Prostate gland (tissue), 2 donors: Measurements from ENCODE around the gene TP53BP2.

Experiments
- POLR2A ChIP-seq: fragments of 450-650 bp; IDR thresholded peaks from one replicate; pipeline ENCODE4 v1.6.1; 2016; ENCODE audit warnings: antibody characterized with exemption, mild to moderate bottlenecking
- POLR2AphosphoS5 ChIP-seq: sonication (generic); formaldehyde crosslinking; IDR thresholded peaks from one replicate; pipeline ENCODE4 v1.6.1; 2017; ENCODE audit warnings: antibody characterized with exemption
- TF ChIP-seq, protein P1 (sequence below), 4 experiments: fragments of 200-600 bp in 2 of 4; fragments of 450-650 bp in 2 of 4; sonication (generic) in 2 of 4; IDR thresholded peaks; 1 replicate in 3 of 4; 2 replicates in 1 of 4; pipeline ENCODE4 v1.5.1; 2016 to 2019; ENCODE audit warnings: antibody characterized with exemption in 4 of 4, mild to moderate bottlenecking in 2 of 4, moderate library complexity in 2 of 4

DNA sequence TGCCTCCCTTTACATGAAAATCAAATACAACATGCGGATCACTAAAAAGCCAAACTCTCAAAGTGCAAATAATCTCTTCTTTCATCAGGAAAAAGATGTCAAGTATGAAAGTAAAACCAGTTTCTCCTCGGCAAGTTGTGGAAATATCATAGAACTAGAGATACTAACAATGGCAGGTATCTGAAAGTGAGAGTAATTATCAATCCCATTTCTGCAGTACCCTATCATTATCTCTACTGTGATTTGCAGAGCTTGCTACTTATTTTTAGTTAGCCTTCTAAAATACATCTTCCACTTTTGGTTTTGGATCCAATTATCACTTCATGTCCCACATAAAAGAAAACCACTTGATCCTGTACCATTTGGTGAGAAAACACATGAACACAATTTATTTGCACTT, 3.0 kb downstream of the TP53BP2 start:
- TF ChIP-seq, protein P1, sequence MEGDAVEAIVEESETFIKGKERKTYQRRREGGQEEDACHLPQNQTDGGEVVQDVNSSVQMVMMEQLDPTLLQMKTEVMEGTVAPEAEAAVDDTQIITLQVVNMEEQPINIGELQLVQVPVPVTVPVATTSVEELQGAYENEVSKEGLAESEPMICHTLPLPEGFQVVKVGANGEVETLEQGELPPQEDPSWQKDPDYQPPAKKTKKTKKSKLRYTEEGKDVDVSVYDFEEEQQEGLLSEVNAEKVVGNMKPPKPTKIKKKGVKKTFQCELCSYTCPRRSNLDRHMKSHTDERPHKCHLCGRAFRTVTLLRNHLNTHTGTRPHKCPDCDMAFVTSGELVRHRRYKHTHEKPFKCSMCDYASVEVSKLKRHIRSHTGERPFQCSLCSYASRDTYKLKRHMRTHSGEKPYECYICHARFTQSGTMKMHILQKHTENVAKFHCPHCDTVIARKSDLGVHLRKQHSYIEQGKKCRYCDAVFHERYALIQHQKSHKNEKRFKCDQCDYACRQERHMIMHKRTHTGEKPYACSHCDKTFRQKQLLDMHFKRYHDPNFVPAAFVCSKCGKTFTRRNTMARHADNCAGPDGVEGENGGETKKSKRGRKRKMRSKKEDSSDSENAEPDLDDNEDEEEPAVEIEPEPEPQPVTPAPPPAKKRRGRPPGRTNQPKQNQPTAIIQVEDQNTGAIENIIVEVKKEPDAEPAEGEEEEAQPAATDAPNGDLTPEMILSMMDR (IDR thresholded peaks at IDR 0.05) = no peak
- TF ChIP-seq POLR2AphosphoS5 (no peak), POLR2A (no peak)
